Left lobe of liver (tissue), 2 donors: Measurements from ENCODE around the gene GATAD2B. TPM values are rescaled to one million over a fixed set of nuclear protein-coding genes. Genes with fewer than 3 reads are reported as not detected.
A peak's percentile ranks its signal among the peaks of the same experiment; 100 is the strongest.
"Not testable (repeated sequence)": the region's sequence is repeated elsewhere in the genome, so short reads cannot be mapped to it uniquely, and the experiment has no call there.

Source experiments
- ATAC-seq: fragments of 200-7000 bp; cut with Tn5 transposase; one replicate; pipeline ENCODE4 v1.9.1; 2020; ENCODE audit warnings: mild to moderate bottlenecking, moderate library complexity
- DNase-seq: peaks from one replicate; pipeline ENCODE4 v3.0.0-alpha.2; 2020; ENCODE audit warnings: low spot score
- total RNA-seq: library from RNA; stranded (reverse); gene quantifications from one replicate; pipeline ENCODE4 v1.2.1, GENCODE V29; 2021
- donor health status: DM: no; HTN: no; CAD: no; lungs with moderate emphysema.
- donor health status: DM: no; HTN: yes; CAD: no.

GATAD2B gene
- total RNA-seq, 1 donor from 2014 or later, result 18.9 TPM

GRCh38 chr1:153844349-153844748 lies 78.4 kb downstream of the GATAD2B start:
- ATAC-seq, result not testable (repeated sequence)

GRCh38 chr1:153842006-153842471 lies 80.7 kb downstream of the GATAD2B start:
- no peak for DNase-seq
- ATAC-seq, result no peak

More at GRCh38 chr1:153844349-153844748, 78.4 kb downstream of the GATAD2B start:
- not testable (repeated sequence) for DNase-seq

GRCh38 chr1:153841463-153841994 lies 81.2 kb downstream of the GATAD2B start:
- DNase-seq, result no peak
- ATAC-seq, result no peak

DNA sequence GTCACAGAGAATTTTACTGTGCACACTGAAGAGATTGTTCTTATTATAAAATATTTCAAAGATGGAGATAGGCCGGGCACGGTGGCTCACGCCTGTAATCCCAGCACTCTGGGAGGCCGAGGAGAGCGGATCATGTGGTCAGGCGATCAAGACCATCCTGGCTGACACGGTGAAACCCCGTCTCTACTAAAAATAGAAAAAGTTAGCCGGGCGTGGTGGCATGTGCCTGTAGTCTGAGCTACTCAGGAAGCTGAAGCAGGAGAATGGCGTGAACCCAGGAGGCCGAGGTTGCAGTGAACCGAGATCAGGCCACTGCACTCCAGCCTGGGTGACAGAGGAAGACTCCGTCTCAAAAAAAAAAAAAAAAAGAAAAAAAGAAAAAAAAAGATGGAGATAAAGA lies 82.0 kb downstream of the GATAD2B start:
- not testable (repeated sequence) for ATAC-seq, DNase-seq

- ATAC-seq, DNase-seq: not testable (repeated sequence)
Observed at GRCh38 chr1:153833968-153834367, 88.8 kb downstream of the GATAD2B start.

GRCh38 chr1:153833171-153833570 lies 89.6 kb downstream of the GATAD2B start:
- ATAC-seq (no peak), DNase-seq (no peak)

DNA sequence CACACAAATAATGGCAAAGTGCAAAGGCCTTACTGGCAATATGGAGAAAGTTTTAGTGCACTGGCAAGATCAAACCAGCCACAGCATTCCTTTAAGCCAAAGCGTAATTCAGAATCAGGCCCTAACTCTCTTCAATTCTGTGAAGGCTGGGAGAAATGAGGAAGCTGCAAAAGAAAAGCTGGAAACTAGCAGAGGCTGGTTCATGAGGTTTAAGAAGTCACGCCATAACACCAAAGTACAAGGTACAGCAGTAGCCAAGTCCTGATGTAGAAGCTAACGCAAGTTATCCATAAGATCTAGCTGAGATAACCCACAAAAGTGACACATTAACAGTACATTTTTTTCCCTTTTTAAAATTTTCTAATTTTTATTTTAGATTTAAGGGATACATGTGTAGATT lies 90.5 kb downstream of the GATAD2B start:
- DNase-seq, result no peak
- no peak for ATAC-seq

GRCh38 chr1:153831026-153831425 lies 91.7 kb downstream of the GATAD2B start:
- ATAC-seq (no peak), DNase-seq (no peak)

GRCh38 chr1:153827168-153827964 lies 95.4 kb downstream of the GATAD2B start:
- ATAC-seq (no peak), DNase-seq (no peak)

DNA sequence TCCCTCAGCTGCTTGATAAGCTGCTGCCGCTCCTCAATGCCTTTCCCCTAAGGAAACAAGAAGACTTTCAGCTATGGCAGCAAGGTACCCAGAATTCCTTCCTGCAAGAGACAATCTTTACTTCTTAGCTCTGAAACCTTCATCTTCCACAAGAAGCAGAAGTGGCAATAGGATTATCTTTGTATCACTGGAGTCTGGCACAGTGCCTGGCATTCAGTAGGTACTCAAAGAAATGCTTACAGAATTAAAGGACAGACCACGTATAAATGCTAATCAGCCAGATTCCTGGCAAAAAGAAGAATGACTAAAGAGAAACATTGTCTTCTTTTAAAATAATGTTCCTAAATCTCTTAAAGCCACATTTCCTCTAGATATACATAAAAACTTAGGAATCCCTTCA lies 103.9 kb downstream of the GATAD2B start:
- no peak for ATAC-seq

DNA sequence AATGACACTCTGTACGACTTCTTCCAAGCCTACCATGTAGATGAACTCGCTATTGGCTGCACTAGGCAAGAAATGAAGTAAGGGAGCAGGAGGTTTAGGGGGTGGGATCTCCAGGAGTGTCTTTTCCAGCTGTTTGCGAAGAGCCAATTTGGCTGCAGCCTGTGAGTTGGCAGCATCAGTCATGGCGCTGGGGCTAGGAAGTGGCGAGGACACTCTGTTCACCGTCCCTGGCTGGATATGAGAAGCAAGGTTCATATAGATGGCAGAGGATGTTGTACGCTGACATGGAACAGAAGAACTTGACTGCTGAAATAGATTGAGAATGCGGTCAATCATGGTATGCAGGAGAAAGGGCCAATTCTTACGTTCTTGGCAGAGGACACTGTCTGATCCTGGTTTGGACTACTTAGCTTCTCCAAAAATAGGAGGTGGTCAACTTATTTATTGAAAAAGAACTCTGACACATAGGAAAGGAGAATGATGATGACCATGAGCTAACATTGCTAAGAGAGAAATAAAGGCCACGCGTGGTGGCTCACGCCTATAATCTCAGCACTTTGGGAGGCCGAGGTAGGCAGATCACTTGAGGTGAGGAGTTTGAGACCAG lies 106.4 kb downstream of the GATAD2B start:
- DNase-seq (no peak), ATAC-seq (no peak)

More for the DNA sequence above, 103.9 kb downstream of the GATAD2B start:
- no peak for DNase-seq

DNA sequence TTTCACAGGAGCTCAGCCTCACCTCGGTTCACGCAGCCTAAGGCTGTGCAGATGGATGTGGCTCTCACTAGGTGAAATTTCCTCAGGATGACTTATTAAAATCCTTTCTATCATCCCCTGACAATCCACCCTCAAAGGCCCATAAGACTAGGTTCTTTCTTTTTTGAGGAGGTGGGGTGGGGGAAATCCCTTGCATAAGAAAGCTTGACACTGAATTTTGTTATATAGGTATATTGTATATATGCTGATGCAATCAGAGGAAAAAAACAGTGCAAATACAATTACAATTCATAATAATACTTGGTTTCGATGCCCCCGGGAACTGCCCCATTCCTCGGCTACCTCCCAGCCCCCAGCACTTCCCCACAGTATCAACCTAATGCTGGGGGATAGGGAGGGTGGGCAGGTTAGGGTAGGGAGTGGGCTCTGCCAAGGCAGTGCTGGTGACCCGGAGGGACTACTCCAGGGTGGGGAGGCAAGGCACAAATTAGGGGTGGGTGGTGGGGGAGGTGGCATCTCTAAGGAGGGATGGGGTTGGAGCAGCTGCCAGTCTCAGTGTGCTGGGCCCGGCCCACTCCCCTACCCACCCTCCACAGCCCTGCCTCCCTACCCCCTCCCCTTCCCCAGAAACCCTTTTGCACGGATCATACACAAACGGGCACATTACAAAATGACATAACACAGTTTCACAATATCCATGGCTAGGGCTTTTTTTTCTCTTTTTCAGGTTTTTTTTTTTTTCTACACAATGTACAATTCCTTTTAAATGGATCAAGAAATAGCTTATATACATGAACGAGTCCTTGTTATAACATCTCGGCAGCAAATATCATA lies 116.7 kb downstream of the GATAD2B start:
- ATAC-seq (no peak), DNase-seq (no peak)

DNA sequence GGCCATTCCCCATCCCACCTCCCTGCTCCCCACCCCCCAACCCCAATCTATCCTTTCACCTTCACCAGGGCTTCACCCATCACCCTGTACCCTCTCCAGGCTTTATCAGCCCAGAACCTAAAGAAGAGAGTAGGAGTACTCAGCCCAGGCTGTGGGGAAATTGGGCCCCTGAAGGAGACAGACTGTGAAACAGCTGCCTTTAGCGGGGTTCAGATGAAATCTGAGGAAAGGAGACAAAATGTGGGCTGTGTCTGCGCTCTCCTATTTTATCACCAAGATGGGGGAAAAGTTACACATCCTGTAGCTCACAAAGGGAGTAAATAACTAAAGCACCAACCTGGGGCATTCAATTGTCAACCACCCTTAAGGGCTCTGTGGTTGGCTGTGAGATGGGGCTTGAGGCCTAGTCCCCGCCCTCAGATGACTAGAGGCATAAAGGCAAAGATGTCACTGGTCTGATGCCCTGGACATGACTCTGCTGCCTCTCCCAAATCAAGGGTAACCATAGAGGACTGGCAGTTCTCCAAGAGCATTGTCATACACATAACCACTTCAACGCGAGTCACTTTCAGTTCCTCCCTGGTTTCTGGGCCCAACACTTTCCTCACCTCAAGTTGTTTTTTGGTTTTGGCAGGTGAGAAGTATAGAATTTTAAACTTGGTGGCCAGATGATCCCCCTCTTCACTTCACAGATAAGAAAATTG lies 117.6 kb downstream of the GATAD2B start:
- ATAC-seq, result peak; percentile 6
- DNase-seq, result no peak

GRCh38 chr1:153804112-153804511 lies 118.7 kb downstream of the GATAD2B start:
- no peak for ATAC-seq
- no peak for DNase-seq

- DNase-seq (no peak), ATAC-seq (no peak)
Observed at GRCh38 chr1:153803470-153804056, 119.2 kb downstream of the GATAD2B start.

- no peak for DNase-seq
Observed at GRCh38 chr1:153801786-153802697, 120.7 kb downstream of the GATAD2B start.

GRCh38 chr1:153801028-153801625 lies 121.6 kb downstream of the GATAD2B start:
- DNase-seq, result no peak

More at GRCh38 chr1:153801786-153802697, 120.7 kb downstream of the GATAD2B start:
- no peak for ATAC-seq

GRCh38 chr1:153800516-153800915 lies 122.3 kb downstream of the GATAD2B start:
- DNase-seq, result peak; percentile 76

More at GRCh38 chr1:153801028-153801625, 121.6 kb downstream of the GATAD2B start:
- ATAC-seq, result peak; percentile 2

More at GRCh38 chr1:153800516-153800915, 122.3 kb downstream of the GATAD2B start:
- peak; percentile 77 for ATAC-seq
